Subcutaneous adipose tissue (tissue), 4 donors: Measurements from ENCODE around the gene PPP1CB. TPM values are rescaled to one million over a fixed set of nuclear protein-coding genes. Genes with fewer than 3 reads are reported as not detected.

Source experiments
- total RNA-seq, 4 donors: library from RNA; depleted of rRNA; stranded (reverse); fragments of >200 nt; gene quantifications; one replicate each; pipeline ENCODE4 v1.1.0, GENCODE V29; 2016
- TF ChIP-seq, protein P1 (sequence below): fragments of 450-650 bp; IDR thresholded peaks from one replicate; pipeline ENCODE4 v1.5.1; 2016; ENCODE audit warnings: low read depth, mild to moderate bottlenecking, control low read depth, antibody characterized with exemption, moderate library complexity

The PPP1CB gene
- total RNA-seq, 4 donors from 2014 or later: 182 to 293 (median 236) TPM

DNA sequence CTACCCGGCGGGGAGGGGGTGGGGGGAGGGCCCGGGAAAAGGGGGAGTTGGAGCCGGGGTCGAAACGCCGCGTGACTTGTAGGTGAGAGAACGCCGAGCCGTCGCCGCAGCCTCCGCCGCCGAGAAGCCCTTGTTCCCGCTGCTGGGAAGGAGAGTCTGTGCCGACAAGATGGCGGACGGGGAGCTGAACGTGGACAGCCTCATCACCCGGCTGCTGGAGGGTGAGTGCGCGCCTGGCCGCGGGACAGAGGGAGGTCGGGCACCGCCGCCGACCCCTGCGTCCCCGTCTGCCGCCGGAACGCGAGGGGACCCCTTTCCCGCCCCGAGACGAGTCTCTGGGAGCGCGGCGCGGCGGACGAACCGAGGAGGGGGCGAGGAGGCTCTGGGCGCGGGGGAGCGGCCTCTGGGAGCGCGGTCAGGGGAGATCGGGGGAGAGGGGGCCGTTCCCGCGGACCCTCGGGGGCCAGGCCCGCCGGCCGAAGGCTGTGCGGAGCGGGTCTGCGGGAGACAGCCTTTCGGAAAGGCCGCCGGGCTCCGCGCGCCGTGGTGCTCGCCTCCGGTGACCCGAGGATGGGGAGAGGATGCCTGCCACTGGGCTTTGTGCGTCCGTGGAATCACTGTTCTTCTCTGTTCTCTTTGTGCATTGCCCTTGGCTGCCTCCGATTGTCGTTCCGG is 463 bp downstream of the PPP1CB start:
- TF ChIP-seq, protein P1, sequence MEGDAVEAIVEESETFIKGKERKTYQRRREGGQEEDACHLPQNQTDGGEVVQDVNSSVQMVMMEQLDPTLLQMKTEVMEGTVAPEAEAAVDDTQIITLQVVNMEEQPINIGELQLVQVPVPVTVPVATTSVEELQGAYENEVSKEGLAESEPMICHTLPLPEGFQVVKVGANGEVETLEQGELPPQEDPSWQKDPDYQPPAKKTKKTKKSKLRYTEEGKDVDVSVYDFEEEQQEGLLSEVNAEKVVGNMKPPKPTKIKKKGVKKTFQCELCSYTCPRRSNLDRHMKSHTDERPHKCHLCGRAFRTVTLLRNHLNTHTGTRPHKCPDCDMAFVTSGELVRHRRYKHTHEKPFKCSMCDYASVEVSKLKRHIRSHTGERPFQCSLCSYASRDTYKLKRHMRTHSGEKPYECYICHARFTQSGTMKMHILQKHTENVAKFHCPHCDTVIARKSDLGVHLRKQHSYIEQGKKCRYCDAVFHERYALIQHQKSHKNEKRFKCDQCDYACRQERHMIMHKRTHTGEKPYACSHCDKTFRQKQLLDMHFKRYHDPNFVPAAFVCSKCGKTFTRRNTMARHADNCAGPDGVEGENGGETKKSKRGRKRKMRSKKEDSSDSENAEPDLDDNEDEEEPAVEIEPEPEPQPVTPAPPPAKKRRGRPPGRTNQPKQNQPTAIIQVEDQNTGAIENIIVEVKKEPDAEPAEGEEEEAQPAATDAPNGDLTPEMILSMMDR: no peak

DNA sequence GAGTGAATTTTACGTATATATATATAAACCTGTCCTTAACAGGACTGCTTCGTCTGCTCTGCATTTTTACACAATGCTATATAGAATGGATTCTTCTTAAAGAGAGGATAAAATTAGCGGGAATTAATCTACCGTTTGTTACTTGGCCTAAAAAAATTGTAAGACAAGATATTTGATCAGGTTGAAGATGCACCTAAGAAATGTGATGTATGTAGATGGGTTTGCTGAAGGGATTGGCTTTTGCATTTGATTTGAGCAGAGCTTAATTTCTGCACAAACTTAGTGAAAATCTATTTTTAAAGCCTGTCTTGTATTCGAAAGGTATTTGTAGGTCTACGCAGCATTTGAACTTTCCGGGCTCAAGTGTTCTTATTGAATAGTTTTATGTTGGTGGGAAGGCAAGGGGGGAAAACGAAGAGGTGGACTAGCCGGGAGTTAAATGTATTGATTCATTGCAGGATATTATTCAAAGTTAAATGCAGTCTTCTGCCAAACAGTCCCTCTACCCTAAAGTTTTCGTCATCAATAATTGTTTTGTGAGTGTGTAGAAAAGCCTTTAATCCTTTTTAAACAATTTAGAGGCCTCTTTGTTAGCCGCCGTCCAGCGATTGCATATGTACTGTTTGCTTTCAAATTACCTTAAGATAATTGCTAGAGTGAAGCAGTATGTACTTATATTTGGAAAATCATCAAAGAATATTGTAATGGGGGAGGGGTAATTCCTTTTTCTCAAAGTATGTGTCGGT is 1.2 kb downstream of the PPP1CB start:
- TF ChIP-seq, protein P1: no peak

DNA sequence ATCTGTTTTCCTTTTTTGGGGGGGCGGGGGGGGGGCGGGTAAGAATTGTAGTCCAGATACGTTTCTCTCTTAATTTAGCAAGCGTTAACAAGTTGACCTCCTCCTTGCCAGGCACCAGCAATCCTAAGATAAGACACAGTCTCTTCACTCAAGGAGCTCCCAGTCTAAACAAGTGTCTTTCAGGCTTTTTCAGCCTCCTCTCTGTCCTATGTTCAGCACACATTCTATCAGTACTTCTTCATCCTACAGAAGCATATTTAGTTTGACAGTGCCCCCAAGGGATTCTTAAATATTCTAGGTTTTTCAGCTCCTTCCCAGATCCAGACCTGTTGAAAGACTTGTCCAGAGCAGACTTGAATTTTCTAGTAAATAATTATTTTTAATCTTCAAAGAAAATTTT is 2.7 kb downstream of the PPP1CB start:
- TF ChIP-seq, protein P1: no peak

DNA sequence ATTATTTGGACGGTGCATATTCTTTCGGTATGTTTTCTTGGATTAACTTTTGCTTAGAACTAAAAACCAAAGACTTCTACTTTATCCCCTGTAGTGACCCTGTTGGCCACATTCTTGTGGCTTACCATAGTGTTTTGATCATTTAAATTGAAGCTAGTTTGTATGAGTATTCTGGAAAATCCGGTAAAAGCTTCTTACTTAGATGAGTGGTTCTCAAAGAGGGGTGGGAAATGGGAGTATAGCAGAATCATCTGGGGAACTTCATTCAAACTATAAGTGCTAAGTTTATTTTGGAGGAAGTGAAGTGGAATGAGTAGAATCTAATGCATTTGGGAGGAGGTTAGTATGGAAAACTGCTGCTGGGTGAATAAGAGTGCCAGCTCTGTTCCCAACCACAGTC is 3.8 kb downstream of the PPP1CB start:
- TF ChIP-seq, protein P1: no peak

DNA sequence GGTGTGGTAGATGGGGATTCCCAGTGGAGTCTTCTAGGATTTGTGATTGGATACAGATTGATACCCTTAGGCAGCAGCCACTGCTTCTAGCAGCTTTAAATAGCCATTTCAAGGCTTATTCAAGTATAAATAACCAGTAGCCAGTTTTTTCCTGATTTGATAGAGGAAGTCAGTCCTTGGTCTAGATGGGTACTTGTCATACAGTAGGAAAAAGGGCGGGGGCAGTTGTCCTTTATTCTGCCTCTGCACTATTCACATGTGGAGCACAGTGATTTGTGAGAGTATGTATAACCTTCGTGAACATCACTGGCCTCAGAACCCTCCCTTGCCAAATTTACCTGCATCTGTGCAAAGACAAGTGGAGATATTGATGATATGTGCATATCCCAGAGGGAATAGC is 6.8 kb downstream of the PPP1CB start:
- TF ChIP-seq, protein P1: no peak

DNA sequence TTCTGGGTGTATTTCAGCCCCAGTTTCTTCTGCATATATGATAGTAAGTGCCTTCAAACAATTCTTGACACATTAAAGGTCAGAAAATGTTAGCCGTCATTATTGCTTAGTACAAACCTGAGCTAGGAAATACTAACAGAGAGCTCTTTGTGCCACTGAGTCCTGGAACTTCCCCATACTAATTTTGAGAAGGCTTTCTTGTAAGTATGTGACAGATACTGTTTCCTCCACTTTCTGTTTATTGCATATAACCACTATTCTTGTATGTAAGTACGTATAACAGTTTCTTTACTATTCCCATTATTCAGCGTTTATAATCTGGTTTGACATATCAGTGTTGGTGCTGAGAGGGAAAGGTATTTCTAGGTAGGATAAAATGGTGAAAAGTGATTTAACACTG is 9.8 kb downstream of the PPP1CB start:
- TF ChIP-seq, protein P1: no peak

DNA sequence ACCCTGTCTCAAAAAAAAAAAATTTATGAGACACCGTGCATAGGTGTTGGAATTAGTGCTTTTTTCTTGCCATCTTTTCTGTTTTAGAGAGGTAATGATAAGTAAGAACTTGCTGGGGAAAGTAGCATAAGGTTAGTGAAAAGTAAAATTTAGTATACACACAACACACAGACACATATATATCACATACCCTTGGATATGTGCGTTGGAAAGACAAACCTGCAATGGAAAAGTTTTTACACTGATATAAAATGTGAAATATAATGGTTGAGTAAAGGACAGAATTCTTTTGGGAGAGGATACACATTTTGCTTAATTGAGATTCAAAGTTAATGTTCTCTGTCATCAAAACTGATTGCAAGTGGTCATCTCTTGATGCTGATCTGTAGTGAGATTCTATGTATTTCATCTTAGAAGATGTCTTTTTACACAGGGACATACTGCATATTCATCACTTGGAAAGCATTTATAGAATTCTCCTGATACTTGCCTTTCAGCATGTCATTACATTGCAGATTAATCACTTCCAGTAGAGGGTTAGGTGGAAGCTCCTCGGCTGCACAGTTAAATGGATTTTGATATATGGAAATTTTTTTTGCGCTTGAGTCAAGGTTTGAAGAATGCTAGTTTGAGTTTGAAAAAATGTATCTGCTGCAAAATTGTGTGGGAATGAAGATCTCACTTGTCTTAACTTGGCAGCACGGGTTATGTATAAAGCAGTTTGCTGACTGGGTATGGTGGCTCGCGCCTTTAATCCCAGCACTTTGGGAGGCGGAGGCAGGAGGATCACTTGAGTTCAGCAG is 13.5 kb downstream of the PPP1CB start:
- TF ChIP-seq, protein P1: no peak
